Muscle of leg (tissue), 11 donors: Measurements from ENCODE around the gene RREB1. TPM values are rescaled to one million over a fixed set of nuclear protein-coding genes. Genes with fewer than 3 reads are reported as not detected.

ENCODE experiments used
- DNase-seq: peaks from one replicate; pipeline ENCODE4 v3.0.0; 2013
- H3K27ac ChIP-seq: one replicate; pipeline ENCODE4 v1.5.1; 2013; ENCODE audit warnings: mild to moderate bottlenecking, low read length, control low read depth
- H3K27me3 ChIP-seq: one replicate; pipeline ENCODE4 v1.6.1; 2013; ENCODE audit warnings: low read length; ENCODE audit not compliant: control insufficient read depth, insufficient read depth
- H3K36me3 ChIP-seq: one replicate; pipeline ENCODE4 v1.6.1; 2013; ENCODE audit warnings: low read length; ENCODE audit not compliant: control insufficient read depth, insufficient read depth
- H3K4me1 ChIP-seq: one replicate; pipeline ENCODE4 v1.6.1; 2013; ENCODE audit warnings: low read length; ENCODE audit not compliant: control insufficient read depth, insufficient read depth
- H3K4me3 ChIP-seq: one replicate; pipeline ENCODE4 v1.5.1; 2013; ENCODE audit warnings: low read length, control low read depth
- H3K9me3 ChIP-seq: replicated peaks from 2 replicates; pipeline ENCODE4 v1.6.1; 2013; ENCODE audit warnings: low read depth, low read length; ENCODE audit not compliant: control insufficient read depth
- WGBS: methylation state at CpG from one replicate; pipeline ENCODE4 v1.1.5; 2013; ENCODE audit warnings: missing lambda C conversion rate; ENCODE audit not compliant: insufficient coverage; 5-methylcytosine and 5-hydroxymethylcytosine counted together
- polyA plus RNA-seq, 8 donors: library from polyadenylated mRNA; unstranded; fragments of 120-200 nt; gene quantifications; one replicate each; pipeline versions ENCODE4 v1.2.1 to v1.2.3, GENCODE V29; 2013; ENCODE audit warnings: inconsistent platforms in 1 of 8, low replicate concordance in 1 of 8; ENCODE audit not compliant: insufficient read length in 8 of 8, insufficient read depth in 1 of 8
- total RNA-seq: library from RNA; stranded (reverse); fragments of 120-200 nt; gene quantifications from one replicate; pipeline ENCODE4 v1.2.4, GENCODE V29; 2013

Gene RREB1
- total and polyA plus RNA-seq, 9 donors: 12.2 to 21.4 (median 19.0) TPM

DNA sequence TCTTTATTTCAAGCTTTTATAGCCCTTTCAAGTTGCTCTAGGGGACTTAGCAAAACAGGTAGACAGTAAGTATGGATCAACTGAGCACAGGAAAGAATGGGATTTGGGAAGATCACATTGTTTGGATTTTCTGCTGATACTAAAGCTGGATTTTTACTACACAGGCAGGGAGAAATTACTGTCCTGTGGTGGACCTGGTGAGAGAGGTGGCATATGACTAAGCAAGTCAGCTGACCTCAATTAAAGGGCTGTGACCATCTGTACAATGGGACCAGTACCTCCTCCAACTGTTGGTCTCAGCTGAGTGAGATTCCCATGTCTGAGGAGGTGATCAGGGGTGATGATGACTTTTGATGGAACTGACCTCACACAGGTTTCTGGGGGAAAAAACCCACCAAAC, 28.0 kb downstream of the RREB1 start:
- Histone ChIP-seq H3K9me3 (no peaks in the 10 kb centered on the region), H3K4me3 (no peak overlapping the region), H3K4me1 (peaks cover 15% of the 10 kb centered on the region), H3K27me3 (no peaks in the 10 kb centered on the region), H3K27ac (no peak overlapping the region), H3K36me3 (peaks cover 2% of the 10 kb centered on the region)
- no peak for DNase-seq

DNA sequence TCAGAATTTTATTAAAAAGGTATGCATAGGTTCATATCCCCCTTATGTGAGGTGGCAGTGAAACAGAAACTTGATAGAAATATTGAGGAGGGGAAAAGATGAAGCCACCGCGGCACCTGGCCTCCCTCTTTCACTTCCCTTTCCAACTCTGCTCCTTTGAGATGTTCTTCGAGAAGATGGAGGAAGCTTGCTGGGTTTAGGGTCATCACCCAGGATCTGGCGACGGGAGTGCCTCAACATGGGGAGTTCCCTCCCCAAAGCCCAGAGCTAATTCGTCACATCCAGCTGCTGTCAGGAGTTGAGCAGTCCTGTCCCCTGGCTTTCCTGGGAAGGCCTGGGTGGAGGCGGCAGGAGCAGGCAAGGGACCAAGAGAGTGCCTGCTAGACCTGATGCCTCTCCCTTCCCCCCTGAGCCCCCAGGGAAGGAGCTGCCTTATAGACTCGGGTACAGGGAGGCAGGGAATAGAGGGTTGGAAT, 29.1 kb downstream of the RREB1 start:
- no peak for DNase-seq
- Histone ChIP-seq H3K27ac (peak overlapping the region; percentile 36), H3K4me3 (no peak overlapping the region), H3K4me1 (peaks cover 21% of the 10 kb centered on the region), H3K9me3 (no peaks in the 10 kb centered on the region), H3K36me3 (peaks cover 2% of the 10 kb centered on the region), H3K27me3 (no peaks in the 10 kb centered on the region)
- 62% methylated on average over 3 of the region's 8 CpGs for WGBS

DNA sequence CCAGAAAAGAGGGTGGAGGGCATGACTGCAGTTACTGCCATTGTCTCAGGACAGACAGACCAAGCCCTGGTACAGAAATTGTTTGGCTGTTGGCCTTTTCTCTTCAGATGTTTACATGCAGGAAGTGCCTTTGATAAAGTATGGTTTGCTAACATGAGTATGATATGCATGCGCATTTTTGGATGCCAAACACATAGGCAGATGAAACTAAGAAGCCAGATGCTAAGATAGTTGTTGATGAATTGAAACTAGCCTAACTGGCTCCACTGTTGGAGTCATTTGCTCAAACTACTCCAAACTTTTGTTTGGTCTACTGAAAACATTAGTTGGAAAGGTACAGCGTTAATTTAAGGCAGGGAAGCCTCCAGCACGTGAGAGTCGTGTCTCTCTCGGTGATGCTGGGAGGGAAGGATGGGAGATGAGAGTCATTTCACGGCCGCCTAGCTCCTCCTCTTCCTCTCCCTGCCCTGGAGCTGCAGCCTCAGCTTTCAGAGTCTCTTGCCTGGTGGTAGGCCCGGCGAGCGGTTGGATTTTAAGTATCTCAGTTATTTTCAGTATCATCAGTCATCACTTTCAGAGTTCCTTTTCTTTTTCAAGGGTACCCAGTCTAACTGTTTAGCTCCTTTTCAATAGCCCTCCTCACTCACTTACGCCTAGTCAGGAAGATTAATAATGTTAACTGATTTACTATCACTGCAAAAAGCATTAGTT, 29.7 kb downstream of the RREB1 start:
- H3K4me1 ChIP-seq: peaks cover 26% of the 10 kb centered on the region
- H3K36me3 ChIP-seq: no peaks in the 10 kb centered on the region

DNA sequence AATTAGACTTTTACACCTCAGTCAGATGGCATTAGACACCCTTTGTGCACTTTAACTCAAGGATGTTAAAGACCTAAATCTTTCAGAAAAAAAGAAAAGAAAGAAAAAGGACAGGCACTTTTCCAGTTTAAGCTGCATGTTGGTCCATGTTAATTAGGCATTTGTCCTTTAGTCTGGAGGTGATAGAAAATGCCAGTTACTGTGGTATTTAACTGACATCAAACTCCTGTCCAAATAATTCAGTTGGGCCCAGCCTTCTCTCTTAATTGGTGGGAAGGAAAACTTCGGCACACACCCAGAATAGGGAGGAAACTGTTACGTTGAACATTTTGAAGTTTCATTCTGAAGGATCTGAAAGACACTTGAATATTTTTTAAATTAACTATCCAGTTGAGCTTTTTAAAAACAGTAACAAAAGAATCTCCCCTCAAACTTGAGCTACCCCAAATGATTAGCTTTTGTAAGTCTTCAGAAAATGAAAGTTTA, 30.3 kb downstream of the RREB1 start:
- no peak for DNase-seq
- WGBS: no CpG with 5 or more reads among the region's 2 CpGs
- Histone ChIP-seq H3K9me3 (no peaks in the 10 kb centered on the region), H3K27ac (peak overlapping the region; percentile 36), H3K27me3 (no peaks in the 10 kb centered on the region), H3K36me3 (no peaks in the 10 kb centered on the region), H3K4me1 (peaks cover 32% of the 10 kb centered on the region), H3K4me3 (no peak overlapping the region)

More for the DNA sequence above, 29.7 kb downstream of the RREB1 start:
- Histone ChIP-seq H3K27ac (peak overlapping the region; percentile 36), H3K9me3 (no peaks in the 10 kb centered on the region), H3K27me3 (no peaks in the 10 kb centered on the region), H3K4me3 (peak overlapping the region; percentile 7)
- DNase-seq: peak; percentile 80
- WGBS: 15% methylated on average over 4 of the region's 11 CpGs

DNA sequence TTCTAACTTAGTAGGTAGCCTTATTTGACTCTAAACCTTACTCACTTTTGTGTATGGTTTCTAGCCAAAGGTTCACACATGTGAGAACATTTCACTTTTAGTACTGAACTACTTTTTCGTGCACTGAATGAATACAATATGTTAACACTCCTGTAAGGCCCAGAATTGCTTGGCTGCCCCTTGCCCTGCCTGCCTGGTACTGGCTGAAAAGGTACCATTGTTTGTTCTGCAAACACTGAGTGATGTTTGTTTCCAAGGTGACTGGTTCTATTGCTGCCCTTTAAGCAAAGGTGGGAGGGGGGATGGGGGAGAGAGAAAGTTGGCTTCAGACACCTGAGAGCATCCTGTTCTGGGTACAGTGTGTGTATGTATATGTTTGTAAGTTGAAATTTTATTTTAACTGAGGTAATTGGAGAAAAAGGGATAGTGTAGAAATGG, 31.2 kb downstream of the RREB1 start:
- 83% methylated on average over 1 of the region's 1 CpG for WGBS
- Histone ChIP-seq H3K36me3 (no peaks in the 10 kb centered on the region), H3K9me3 (no peaks in the 10 kb centered on the region), H3K27me3 (no peaks in the 10 kb centered on the region), H3K4me1 (peaks cover 37% of the 10 kb centered on the region), H3K4me3 (no peak overlapping the region), H3K27ac (no peak overlapping the region)
- DNase-seq: no peak

DNA sequence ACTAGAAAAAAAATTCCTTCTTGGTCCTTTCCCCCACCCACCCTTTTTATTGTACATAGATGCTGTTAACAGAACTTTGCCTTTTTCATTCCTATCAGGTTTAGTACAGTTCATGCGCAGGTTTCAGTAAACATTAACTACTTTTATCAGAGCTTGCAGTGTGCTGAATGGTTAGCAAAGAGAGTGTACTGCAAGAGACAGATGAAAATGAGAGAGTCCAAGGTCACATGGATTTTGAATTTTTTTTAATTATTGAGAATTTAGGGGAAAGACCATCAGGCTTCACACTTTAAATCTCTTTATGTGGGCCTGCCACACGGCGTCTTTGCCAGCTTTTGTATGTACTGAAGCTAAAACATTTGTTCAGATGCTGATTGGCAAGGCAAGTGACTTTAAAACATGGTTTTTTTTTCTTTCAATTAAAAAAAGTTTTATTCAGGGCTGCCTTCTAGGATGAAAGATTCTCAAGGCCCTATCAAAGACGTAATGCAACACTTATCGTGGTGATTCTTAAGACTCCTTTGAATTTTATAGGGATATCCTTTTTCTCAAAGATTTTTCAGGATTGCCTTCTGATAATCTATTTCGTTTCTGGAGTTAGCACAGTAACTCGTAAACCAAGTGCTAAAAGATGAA, 32.2 kb downstream of the RREB1 start:
- Histone ChIP-seq H3K4me3 (no peak overlapping the region), H3K9me3 (no peaks in the 10 kb centered on the region), H3K27me3 (no peaks in the 10 kb centered on the region), H3K36me3 (no peaks in the 10 kb centered on the region), H3K4me1 (peaks cover 36% of the 10 kb centered on the region), H3K27ac (peak overlapping the region; percentile 90)
- no CpG with 5 or more reads among the region's 7 CpGs for WGBS
- DNase-seq: no peak

DNA sequence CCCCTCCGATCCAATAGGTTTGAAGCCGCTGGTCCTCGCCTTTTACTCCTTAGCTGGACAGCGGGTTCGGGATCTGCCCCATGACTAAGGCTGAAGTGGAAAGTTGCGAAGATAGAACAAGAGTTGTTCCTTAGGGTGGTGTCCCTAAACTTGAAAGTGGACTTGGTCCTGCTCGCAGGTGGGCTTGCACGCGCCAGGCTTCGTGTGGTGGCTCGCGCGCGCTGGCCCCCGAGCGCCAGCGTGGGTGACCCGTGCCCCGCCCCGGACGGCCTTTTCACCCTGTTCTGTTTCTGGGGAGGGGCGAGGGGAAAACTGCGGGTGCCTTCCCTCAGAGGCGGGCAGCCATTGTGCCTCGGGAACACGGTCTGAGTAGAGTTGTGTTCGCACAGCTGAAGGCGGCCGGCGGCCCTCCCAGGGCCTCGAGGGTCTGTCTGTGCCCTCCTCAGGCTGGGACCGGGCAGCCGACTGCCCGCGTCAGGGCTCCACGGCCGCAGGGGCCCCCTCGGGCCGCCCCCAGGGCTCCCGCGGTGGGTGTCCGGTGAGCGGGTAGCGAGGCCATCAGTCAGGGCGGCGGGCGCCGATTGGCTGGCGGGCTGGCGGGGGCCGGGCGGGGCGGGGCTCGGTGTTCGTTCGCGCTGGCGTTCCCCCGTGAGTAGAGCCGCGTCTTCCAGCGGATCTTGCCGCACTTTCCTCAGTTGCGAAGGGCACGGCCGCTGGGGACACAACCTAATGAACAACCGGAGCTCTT, 33.0 kb downstream of the RREB1 start:
- H3K36me3 ChIP-seq: no peaks in the 10 kb centered on the region
- H3K27me3 ChIP-seq: no peaks in the 10 kb centered on the region
- WGBS: 1% methylated on average over 52 of the region's 67 CpGs
- no peaks in the 10 kb centered on the region for H3K9me3 ChIP-seq
- peak; percentile 92 for DNase-seq
- H3K4me3 ChIP-seq: peak overlapping the region; percentile 57
- peak overlapping the region; percentile 91 for H3K27ac ChIP-seq
- H3K4me1 ChIP-seq: peaks cover 42% of the 10 kb centered on the region

DNA sequence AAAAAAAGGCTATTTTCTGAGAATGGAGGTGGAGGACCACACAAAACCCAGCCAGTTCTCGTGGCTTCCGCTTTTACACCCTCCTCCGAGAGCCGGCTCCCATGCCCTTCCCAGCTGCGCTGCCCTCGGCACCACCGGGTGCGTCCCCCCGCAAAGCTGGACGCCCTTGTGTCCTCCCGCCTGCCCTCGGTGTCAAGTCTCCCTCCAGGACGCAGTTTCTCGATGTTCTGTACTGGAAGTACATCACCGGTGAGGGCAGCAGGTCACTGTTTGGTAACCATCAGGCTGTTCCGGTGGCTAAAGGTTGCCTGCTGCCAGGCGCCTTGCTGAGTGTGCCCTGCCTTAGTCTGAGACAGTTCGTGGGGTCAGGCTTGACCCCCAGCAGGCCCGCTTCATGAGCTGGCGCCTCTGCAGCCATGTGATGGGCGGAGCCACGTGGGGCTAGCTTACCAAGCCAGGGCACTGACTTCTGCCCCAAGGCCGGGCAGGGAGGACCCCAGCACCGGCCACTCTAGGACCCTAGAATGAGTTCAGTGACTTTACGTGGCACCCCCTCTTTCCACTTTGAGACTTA, 34.6 kb downstream of the RREB1 start:
- H3K4me3 ChIP-seq: no peak overlapping the region
- H3K36me3 ChIP-seq: no peaks in the 10 kb centered on the region
- no peaks in the 10 kb centered on the region for H3K9me3 ChIP-seq
- H3K4me1 ChIP-seq: peaks cover 51% of the 10 kb centered on the region
- DNase-seq: no peak
- peak overlapping the region; percentile 79 for H3K27ac ChIP-seq
- no peaks in the 10 kb centered on the region for H3K27me3 ChIP-seq
- WGBS: 95% methylated on average over 25 of the region's 25 CpGs

DNA sequence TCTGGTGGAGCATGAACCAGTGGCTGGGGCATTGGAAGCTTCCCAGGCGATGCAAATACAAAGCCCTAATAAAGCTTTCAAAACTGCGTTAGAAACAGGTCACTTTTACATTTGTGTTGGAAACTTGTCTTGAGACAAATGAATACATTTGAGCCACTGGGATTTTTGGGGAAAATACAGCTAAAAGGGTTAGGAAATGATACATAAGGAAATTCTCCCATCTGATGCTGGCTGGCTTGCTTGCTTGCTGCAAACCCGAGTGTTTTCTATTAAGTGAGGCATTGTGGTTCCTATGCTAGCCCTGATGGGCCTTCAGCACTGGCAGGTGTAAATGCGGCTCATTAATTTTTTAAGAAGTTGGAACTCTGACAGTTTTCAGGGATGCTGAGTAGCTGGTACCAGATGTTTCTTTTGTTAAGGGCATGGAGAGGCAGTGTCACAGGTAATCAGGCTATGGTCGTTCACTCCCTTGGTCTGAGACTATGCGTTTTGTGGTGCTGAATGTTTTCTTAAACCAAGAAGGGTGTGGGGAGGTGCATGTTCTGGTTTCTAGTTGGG, 35.2 kb downstream of the RREB1 start:
- WGBS: 65% methylated on average over 5 of the region's 6 CpGs
- H3K9me3 ChIP-seq: no peaks in the 10 kb centered on the region
- peak; percentile 54 for DNase-seq
- H3K4me3 ChIP-seq: no peak overlapping the region
- H3K27ac ChIP-seq: peak overlapping the region; percentile 79
- no peaks in the 10 kb centered on the region for H3K27me3 ChIP-seq
- no peaks in the 10 kb centered on the region for H3K36me3 ChIP-seq
- H3K4me1 ChIP-seq: peaks cover 52% of the 10 kb centered on the region
